Activated T-cell treated with anti-CD3 and anti-CD28 coated beads, Interleukin-2, amount 50 U/mL, for 1 hour (primary cell): ENCODE results near the gene RERE.

Source experiments
- DNase-seq: peaks from one replicate; pipeline ENCODE4 v3.0.0-alpha.2; 2020

Gene RERE

DNA sequence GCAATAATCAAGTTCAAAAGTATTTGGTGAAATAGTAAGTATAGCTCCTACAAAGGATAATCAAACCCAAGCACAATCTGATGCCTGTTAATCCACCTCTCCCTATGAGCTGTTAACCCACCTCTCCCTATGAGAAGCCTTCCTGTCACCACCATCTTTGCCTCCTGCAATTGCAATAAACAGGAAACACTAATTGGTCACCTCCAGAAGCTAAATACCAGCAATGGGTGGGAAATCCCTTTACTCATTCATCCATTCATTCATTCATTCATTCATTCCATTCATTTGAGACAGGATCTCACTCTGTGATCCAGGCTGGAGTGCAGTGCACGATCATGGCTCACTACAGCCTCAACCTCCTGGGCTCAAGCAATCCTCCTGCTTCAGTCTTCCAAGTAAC, 132.8 kb downstream of the RERE start:
- no peak for DNase-seq

DNA sequence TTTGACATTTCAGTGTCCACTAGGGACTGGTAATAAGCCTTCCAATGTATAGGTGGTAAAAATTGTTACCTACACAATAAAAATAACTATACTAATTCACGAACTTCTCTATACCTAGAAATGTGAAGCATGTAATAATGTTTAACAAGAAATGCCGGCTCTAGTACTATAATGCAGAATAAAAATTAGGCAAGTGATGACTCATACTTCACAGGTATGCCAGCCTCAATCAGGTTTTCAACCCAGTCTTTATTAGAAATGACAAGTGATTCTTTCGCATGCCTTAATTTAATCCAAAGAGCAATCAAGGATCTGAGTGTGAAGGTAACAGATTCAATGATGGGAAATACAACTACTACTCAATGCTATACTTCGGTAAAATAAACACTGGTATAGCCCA, 134.9 kb downstream of the RERE start:
- no peak for DNase-seq

DNA sequence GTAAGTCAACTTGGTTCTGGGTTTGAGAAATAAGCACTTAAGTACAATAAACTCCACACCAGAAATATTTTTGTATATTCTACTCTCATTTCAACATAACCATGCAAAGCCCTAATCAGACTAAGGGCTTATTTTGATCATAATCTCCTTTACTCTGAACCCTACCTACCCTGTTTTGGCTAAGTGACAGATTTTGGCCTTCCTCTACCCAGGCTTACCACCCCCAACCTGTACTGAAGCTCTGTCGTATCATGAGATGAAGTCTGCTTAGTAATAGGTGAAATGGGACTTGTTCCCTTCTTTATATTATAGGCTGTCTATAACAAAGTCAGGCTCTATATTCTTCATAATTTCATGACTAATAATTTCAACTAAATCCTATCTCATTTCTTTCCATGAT, 135.5 kb downstream of the RERE start:
- no peak for DNase-seq

GRCh38 chr1:8680664-8681650, 136.5 kb downstream of the RERE start:
- DNase-seq: no peak

DNA sequence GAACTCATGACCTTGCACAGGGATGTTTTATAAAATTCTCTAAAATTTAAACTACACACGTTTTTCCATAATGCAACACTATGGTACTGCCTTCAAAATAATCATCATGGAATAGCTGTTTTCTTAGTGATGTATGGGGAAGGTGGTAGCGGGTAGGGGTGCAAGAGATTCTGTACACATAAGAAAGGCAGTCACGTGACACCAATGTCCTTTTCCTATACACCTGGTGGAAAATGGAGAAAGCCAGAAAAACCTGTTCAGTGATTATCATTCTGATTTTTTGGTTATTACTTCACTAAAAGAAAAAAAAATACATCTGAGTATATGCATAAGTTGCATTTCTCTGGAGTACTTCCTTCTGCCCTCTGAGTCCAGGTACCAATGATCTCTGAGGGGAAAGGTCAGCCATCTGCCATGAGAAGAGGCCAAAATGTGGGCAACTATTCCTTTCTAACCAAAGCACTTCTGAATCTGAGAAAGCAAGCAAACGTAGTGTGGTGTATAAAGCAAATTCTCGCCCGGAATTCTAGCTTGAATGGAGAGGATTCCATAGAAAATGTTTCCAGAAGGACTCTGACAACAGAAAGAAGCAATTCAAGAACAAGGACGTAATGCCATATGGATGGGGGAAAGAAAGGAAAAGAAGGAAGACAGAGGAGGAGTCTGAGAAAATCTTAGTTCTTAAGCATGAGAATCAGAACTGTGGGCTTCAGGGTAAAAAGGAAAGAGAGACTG, 137.3 kb downstream of the RERE start:
- no peak for DNase-seq

DNA sequence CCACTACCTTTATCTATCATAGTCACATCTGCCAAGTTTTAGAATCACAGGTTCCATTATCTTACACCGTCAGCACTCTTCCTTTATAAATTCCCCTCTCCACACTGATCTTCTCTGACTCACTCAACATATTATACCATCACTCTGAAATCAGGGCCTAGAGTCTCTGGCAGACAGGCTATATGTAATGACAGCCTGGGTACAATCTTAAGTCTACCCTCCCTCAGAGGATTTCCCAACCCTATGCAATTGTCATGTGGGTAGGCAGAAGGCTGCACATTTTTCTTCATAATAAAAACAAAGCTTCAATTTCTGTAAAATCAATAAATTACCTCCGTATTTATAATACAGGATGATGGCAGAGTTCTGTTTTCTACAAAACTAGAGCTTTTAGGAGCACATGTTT, 138.0 kb downstream of the RERE start:
- no peak for DNase-seq

GRCh38 chr1:8678673-8679394, 138.6 kb downstream of the RERE start:
- no peak for DNase-seq

GRCh38 chr1:8677782-8678181, 139.7 kb downstream of the RERE start:
- no peak for DNase-seq

DNA sequence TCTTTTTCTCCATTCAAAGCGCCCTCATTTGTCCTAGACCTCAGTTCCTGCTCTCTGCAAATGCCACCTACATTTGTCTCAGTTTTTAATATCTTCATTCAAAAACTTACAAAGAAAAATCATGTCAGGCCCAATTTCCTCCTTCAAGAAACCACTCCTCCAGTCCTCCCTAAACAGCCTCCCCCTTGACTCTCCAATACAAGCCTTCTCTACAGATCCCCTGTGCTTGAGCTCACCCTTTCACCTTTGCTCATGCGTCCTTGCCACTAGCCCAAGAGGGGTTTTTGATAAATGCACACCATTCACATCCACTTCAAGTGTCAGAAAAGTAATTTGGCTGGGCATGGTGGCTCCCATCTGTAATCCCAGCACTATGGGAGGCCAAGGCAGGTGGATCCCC, 140.6 kb downstream of the RERE start:
- no peak for DNase-seq

DNA sequence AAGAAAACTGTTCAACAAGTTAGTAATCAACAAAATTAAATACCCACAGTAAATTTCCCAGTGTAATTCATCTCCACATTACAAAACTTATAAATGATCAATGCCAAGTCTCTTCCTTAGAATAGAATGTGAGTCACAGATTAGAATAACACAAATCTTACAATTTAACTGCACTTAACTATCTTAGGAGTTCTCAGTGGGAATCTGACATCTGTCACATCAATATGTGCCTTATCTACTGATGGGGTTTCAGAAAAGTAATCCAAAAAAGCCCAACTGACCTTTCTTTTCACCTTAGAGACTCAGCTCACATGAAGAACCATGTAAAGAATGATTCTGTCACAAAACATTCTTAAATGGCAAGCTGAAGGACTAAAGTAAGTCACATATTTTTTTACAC, 141.4 kb downstream of the RERE start:
- no peak for DNase-seq

- no peak for DNase-seq
Observed at GRCh38 chr1:8674912-8675311, 142.5 kb downstream of the RERE start.

GRCh38 chr1:8674481-8674880, 143.0 kb downstream of the RERE start:
- no peak for DNase-seq

DNA sequence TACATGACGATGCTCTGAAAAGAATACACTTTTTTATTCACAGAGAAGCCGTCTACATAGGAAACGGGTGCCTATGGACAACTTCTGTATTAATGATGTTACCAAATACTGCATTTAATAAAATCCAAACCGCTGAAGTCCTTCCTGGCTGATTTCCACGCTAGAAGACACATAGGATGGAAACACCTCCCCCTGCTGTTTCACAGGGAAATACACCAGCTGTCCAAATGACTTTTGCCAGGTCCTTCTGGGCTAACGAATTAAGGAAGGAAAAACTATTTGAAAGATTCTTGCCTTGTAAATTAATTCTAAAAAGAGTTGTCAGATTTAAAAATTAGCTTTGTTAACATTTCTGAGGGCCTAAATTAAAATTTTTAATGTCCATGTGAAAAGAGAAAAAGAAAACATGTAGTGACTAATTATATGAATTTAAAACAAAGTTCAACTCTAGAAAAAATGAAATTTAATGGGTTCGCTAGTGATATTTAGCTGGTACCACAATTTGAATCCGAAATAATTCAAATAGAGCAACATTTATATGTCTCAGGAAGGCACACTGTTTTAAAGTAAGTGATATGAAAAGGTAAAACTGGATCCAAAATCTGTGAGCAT, 146.0 kb downstream of the RERE start:
- no peak for DNase-seq

DNA sequence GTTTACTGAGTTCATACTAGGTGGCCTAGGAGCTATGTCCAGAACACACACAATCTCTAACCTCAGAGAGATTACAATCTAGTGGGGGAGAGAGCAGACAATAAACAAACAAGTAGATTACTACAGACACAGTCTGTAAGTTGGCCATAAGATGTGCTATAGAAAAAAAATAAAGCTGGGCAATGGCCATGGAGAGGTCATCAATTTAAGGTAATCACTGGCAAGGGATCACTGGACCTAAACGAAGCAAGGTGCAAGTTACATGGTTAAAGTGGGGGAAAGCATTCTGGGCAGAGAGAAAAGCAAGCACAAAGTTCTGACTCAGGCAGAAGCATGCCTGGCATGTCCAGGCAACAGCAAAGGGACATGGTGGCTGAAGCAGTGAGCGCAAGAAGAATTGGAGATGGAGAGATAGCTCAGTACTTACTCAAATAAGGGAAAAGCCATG, 147.0 kb downstream of the RERE start:
- no peak for DNase-seq

DNA sequence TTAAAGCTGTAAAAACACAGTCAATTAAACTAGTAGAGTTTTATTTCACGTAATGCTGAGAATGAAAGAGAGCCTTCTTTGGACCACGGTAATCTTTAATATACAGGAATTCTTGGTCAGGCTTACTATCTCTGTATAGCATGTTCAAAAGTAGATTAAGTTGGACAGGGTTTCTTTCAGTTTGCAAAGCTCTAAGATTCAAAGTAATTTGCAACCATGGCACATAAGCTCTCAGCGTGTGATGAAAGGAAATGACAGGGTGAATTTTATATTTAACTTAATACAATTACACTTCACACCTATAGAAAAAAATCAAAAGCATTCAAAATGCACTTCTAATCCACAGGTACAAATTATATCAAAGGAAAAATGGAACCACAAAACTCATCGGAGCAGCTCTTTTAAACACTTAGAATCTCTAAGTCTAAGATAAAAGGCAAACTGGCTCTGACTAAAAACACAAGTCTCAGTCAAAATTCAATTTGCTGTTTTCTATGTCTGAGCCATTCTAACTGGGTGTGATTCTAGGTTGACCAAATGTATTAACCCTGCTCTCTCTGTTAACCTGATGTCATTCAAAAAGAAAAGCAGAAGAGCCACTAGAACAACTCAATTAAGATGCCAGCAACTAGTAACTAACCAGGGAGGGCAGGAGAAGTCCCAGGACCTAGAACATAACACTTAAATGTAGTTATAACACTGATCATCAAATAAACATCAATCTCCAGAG, 147.7 kb downstream of the RERE start:
- DNase-seq: no peak

GRCh38 chr1:8667869-8668594, 149.4 kb downstream of the RERE start:
- no peak for DNase-seq

- no peak for DNase-seq
Observed at GRCh38 chr1:8666389-8667167, 150.9 kb downstream of the RERE start.

- no peak for DNase-seq
Observed at GRCh38 chr1:8665833-8666232, 151.6 kb downstream of the RERE start.

DNA sequence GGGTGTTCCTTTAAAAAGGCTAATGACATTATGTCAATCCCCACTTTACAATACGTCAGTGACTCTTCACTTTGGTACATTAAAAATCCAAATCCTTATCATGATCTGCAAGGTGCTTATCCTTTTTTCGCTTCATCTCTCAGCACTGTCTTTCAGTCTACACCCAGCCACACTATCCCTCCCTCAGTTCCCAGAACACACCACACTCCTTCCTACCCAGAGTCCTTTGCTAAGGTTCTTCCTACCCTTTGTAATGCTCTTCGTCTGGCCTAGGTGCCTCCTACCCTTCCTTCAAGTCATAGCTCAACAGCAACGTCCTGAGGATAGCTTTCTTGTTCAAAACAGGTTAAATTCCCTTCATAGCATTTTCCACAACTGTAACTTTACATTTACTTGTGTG, 152.6 kb downstream of the RERE start:
- no peak for DNase-seq

DNA sequence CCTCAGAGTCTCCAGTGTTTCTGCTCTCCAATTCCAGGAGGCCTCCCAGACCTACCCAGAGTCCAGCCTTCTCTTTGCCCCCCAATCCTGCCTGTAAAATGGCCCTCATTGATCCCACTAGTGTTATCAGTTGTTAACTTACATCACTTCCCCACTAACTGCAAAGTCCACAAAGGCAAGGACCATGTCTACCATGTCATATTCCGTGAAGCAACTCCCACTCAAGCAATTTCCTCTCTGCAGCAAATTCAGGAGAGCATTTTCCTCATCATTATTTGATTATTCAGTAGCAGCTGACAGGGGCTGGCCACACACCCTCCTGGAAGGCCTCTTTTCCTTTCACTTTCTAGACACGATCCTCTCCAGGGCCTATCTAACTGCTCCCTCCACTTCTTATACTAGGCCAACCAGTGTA, 153.5 kb downstream of the RERE start:
- no peak for DNase-seq
